Bladder microvascular endothelial cell (primary cell): ENCODE data around the gene EPHB4. TPM values are rescaled to one million over a fixed set of nuclear protein-coding genes. Genes with fewer than 3 reads are reported as not detected.

Experiments used
- total RNA-seq: library from RNA; depleted of rRNA; stranded (reverse); fragments of >200 nt; gene quantifications from 2 replicates; pipeline ENCODE4 v1.2.3, GENCODE V29; 2014

Gene EPHB4
- 224 and 582 TPM in 2 replicates for total RNA-seq

GRCh38 chr7:100827330-100828226, at the start of gene EPHB4:
TSS of gene EPHB4 (minus strand) at chr7:100827523. CDS start at chr7:100827030, 493 bp downstream.

GRCh38 chr7:100874577-100875355, 47.4 kb upstream of the EPHB4 start, which contains the start of gene SRRT:
TSS of gene SRRT (plus strand) at chr7:100875103. CDS start at chr7:100875591, 488 bp downstream.

DNA sequence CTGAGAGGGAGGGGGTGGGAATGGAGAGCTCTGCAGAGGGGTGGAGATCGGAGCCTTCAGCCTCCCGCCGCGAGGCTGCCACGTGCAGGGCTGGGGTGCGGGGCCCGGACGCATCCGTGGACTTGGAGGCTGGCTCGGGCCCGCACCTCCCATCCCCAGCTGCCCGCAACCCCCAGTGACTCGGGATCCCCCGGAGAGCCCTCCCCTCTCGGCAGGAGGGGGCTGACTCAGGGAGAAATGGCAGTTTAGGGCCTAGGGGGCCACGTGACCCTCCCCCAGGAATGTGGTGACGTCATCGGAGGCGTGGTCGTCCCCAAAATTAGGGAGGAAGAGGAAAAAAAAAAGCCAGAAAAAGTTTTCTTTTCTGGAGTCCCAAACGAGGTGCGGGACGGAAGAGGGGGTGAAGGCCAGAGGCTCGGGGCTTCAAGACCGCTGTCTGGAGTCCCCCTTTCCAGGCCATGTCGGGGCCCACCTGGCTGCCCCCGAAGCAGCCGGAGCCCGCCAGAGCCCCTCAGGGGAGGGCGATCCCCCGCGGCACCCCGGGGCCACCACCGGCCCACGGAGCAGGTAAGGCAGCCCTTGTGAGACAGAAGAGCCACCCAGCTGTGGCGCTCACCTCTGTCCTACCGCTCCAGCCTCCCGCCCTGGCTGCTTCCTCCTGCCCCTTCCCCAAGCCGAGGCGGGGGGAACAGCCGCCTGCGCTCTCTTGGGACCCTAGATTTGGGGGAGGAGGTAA, 39.9 kb upstream of the EPHB4 start, which contains the start of gene TRIP6:
TRIP6 (plus strand) TSS at position 348 of the 736 bp plus-strand sequence; CDS start at position 459, 111 bp downstream.

DNA sequence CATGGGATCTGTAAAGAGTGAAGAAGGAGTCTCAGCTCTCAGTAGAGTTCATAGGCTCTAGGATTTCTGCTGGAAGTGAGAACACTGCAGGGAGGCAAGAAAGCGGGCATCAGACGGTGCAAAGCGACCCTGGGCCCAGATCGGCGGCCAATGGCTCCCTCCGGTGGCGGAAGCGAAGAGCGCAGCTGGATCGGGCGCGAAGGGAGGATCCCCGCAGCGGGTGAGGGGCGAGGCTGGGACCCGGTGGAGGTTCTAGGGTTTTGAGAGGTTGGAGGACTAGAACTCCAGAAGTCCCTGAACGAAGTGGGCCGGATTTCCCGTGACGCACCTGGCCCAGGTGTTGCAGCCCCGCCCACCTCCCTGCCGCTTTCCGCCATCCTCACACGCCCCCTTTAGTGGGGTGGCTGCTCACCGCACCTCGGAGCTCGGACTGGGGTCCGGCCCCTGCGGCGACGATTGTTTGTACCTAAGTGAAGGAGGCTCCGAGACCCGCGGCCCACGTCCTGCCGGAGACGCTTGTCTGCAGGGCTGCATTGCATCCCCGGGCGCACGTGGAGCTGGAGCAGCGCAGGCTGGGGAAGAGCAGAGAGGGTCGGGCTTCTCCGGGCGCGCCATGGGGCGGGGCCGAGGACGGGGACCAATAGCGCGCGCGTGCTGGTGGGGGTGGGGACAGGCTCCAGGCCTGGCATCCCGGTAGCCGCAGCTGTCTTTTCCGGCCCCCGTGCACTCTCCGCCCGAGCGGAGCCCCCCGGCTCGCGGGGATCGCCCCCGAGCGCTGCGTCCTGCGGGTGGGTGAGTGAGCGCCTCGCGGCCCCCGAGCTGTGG, 24.9 kb upstream of the EPHB4 start, which contains the start of gene SLC12A9:
SLC12A9 (plus strand) TSS at position 666 of the 825 bp plus-strand sequence. CDS start 1,485 bp downstream, outside the sequence.

Other genes starting within 250 kb of the EPHB4 start
- gene LRCH4, start 241.4 kb downstream of the EPHB4 start, total RNA-seq: 7.3 and 8.6 TPM in 2 replicates
- 0.25 TPM in 1 of 2 replicates, not detected in the other for gene FBXO24, start 241.2 kb downstream of the EPHB4 start, total RNA-seq
- gene PCOLCE, start 225.2 kb downstream of the EPHB4 start, total RNA-seq: 0.38 and 0.49 TPM in 2 replicates
- 5.3 and 7.6 TPM in 2 replicates for gene MOSPD3, start 215.0 kb downstream of the EPHB4 start, total RNA-seq
- under 0.01 and 0.57 TPM in 2 replicates for gene TFR2, start 186.0 kb downstream of the EPHB4 start, total RNA-seq
- gene ACTL6B, start 171.1 kb downstream of the EPHB4 start, total RNA-seq: not detected in 2 replicates
- gene GNB2, start 153.8 kb downstream of the EPHB4 start, total RNA-seq: 79.8 and 102 TPM in 2 replicates
- gene GIGYF1, start 133.3 kb downstream of the EPHB4 start, total RNA-seq: 10.2 and 20.9 TPM in 2 replicates
- 28.6 and 36.8 TPM in 2 replicates for gene POP7, start 121.4 kb downstream of the EPHB4 start, total RNA-seq
- gene EPO, start 107.1 kb downstream of the EPHB4 start, total RNA-seq: not detected in 2 replicates
- gene ZAN, start 93.9 kb downstream of the EPHB4 start, total RNA-seq: not detected in 2 replicates
- gene SLC12A9, start 25.2 kb upstream of the EPHB4 start, total RNA-seq: 22.5 and 28.6 TPM in 2 replicates
- gene TRIP6, start 39.9 kb upstream of the EPHB4 start, total RNA-seq: 36.4 and 62.6 TPM in 2 replicates
- 41.4 and 58.3 TPM in 2 replicates for gene SRRT, start 47.6 kb upstream of the EPHB4 start, total RNA-seq
- gene UFSP1, start 62.2 kb upstream of the EPHB4 start, total RNA-seq: 1.9 and 2.0 TPM in 2 replicates
- gene ACHE, start 68.4 kb upstream of the EPHB4 start, total RNA-seq: 0.16 and 11.3 TPM in 2 replicates
- under 0.01 TPM in 1 of 2 replicates, not detected in the other for gene MUC3A, start 122.0 kb upstream of the EPHB4 start, total RNA-seq
- not detected in 2 replicates for gene MUC12, start 142.0 kb upstream of the EPHB4 start, total RNA-seq
- gene MUC17, start 192.6 kb upstream of the EPHB4 start, total RNA-seq: not detected in 2 replicates